Measurements from ENCODE around the gene SIK1.
"Not testable (repeated sequence)": the region's sequence is repeated elsewhere in the genome, so short reads cannot be mapped to it uniquely, and the experiment has no call there.

SIK1 gene

GRCh38 chr21:43439316-43440075 is 12.6 kb upstream of the SIK1 start:
- not testable (repeated sequence) for DNase-seq

GRCh38 chr21:43436272-43436671 is 9.3 kb upstream of the SIK1 start:
- DNase-seq = not testable (repeated sequence)

- not testable (repeated sequence) for DNase-seq
Measured at GRCh38 chr21:43433340-43434136, 6.6 kb upstream of the SIK1 start.

DNA sequence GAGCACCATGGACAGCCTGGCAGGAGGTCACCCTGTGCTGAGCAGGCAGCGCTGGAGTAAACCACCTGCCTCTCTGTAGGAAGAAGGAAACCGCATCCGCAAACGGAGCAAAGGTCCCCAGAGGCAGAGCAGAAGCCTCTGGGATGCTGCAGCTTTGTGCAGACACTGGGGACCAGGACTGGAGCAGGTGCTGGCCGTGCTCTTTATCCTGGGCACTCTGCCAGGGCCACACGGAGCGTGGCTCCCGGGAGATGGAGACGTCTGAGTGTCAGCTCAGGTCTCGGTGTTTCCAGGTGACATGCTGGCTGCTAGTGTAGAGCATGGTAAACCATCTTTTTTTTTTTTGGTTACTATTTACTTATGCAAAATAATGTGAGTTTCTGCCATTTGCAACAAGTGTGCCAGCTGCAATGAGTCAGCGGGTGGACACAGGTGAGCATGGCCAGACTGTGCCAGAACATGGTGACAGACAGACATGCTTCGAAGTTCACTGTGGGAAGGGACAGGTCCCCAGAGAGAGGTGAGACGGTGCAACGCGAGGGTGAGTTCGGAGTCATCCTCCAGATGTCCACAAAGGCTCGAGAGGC is 4.0 kb upstream of the SIK1 start:
- DNase-seq = not testable (repeated sequence)

GRCh38 chr21:43428964-43429363 is 2.0 kb upstream of the SIK1 start:
- not testable (repeated sequence) for DNase-seq

DNA sequence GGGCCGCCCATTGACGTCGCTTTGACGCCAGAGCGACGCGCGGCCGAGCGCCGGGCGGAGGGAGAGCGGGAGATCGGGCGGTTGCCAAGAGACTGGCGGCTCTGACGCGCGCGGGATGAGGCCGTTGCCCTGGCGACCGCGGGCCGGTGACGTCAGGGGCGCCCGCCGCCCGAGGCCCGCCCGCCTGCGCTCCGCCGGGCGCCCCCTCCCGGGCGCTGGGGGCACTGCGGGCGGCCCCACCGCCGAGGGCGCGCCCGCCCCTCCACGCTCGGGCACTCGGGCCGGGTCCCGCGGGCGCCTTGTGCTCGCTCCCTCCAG is 270 bp upstream of the SIK1 start:
- DNase-seq = not testable (repeated sequence)

DNA sequence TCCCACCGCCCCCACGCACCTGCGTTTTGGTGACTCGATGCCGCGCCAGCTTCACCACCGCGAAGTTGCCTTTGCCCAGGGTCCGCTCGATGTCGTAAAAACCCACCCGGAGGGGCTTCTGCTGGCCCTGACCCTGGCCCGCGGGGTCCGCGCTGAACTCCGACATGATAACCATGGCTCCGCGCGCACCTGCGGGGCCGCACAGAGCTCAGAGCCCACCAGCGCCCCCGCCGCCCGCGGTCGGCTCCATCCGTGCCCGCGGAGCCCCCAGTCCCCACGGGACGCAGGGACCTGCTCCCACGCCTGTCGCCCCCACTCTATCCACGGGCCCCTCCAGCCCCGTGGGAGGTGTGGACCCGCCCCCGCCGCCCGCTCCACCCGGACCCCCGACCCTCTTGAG is 927 bp downstream of the SIK1 start:
- DNase-seq = not testable (repeated sequence)

GRCh38 chr21:43419475-43419874 is 7.5 kb downstream of the SIK1 start:
- DNase-seq = not testable (repeated sequence)

DNA sequence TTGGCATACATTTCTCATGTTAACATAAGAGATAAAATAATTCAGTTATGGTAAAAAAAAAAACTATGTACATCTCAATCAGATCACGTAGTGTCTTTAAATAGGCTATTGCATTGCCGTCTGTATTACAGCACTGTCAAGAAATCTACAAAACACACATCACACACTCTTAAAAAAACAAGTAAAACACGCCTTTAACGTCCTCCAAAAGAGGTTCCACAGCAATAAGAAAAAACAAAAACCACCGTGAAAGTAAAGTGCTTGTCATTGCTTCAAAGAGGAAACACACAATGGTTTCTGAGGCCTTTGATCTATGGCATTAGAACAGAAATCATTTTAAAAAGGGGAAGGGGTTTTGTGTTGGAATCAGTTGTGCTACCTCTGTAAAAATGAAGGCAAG is 12.4 kb downstream of the SIK1 start:
- not testable (repeated sequence) for DNase-seq

GRCh38 chr21:43412020-43412788 is 14.7 kb downstream of the SIK1 start:
- not testable (repeated sequence) for DNase-seq

GRCh38 chr21:43410456-43411068 is 16.4 kb downstream of the SIK1 start:
- not testable (repeated sequence) for DNase-seq

- DNase-seq = not testable (repeated sequence)
Measured at GRCh38 chr21:43407139-43407538, 19.8 kb downstream of the SIK1 start.

GRCh38 chr21:43404450-43404849 is 22.5 kb downstream of the SIK1 start:
- DNase-seq = not testable (repeated sequence)

DNA sequence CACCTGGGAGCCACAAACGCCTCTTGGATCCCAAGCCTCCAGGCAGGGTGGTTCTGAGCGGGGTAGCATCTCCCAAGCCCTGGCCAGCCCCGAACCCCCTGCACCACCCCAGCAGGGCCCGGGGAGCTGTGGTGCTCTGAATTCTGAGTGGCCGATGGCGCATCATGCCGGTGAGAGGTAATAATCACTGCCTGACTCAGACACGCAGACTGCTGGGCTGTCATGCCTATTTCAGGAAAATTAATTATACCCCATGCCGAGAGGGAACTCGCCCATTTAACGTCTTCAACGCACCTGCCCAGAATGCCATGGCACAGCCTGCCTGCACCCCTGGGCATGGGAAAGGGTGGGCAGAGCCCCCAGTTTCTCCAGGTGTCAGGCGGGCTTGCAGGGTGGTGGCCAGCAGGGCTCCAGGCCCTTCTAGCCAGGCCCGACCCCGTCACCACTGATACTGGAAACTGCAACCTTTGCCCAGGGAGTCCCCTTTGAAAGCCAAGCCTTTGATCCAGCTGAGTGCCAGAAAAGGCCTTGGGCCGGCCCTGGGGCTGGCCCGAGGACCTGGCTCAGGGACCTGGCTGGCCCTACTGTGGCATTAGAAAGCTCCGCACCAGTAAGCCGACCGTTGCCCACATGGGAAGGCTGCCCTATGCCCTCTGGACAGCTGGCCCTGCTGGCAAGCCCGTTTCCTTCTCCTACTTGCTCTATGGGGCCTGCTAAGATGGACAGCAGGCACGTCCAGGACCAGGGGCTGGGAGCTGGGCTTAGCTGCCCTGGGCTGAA is 23.1 kb downstream of the SIK1 start:
- not testable (repeated sequence) for DNase-seq

DNA sequence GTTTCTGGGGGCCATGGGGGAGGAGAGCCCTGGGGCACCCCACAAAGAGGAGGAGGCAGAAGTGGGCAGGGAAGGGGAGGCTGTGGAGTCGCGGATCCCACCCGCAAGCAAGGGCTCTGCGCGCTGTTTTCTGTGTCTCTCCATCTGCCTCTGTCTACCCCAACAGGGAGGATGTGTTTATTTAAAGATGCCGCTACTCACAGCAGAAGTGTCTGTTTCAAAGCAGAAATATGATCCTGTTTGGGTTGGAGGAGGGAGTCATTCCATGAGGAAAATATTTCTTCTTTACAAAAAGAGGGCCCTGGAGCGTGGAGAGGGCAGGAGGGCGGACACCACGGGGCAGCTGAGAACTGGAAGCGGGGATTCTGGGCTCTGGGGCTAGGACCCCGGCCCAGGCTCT is 25.8 kb downstream of the SIK1 start:
- DNase-seq = not testable (repeated sequence)

GRCh38 chr21:43399595-43400015 is 27.3 kb downstream of the SIK1 start:
- DNase-seq = not testable (repeated sequence)

DNA sequence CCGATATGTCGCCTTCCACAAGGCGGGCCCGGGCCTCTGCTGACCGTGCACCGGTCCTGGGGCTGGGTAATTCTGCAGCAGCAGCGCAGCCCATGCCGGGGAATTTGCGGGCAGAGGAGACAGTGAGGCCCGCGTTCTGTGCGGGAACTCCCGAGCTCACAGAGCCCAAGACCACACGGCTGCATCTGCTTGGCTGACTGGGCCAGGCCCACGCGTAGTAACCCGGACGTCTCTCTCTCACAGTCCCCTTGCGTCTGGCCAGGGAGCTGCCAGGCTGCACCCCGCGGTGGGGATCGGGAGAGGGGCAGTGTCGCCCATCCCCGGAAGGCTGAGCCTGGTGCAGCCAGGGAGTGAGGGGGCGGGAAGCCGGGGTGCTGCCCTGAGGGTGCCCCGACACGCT is 27.8 kb downstream of the SIK1 start:
- DNase-seq = not testable (repeated sequence)

DNA sequence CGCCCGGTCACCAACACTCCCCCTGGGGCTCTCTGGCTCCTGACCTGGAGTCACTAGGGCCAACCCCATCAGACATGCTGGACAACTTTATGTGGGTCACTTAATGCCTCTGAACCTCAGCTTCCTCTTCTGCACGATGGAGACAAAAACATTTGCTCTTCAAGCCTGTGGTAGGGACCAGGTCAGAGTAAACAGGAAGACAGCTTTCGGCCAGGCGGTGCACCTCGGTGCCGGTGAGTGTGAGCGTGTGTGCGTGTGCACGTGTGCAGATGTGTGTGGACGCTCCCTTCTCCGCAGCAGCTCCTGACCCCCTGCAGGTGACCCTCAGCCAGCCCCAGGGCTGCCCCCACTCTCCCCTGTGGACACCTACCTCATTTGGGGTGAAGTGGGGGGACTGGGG is 28.4 kb downstream of the SIK1 start:
- DNase-seq = not testable (repeated sequence)

DNA sequence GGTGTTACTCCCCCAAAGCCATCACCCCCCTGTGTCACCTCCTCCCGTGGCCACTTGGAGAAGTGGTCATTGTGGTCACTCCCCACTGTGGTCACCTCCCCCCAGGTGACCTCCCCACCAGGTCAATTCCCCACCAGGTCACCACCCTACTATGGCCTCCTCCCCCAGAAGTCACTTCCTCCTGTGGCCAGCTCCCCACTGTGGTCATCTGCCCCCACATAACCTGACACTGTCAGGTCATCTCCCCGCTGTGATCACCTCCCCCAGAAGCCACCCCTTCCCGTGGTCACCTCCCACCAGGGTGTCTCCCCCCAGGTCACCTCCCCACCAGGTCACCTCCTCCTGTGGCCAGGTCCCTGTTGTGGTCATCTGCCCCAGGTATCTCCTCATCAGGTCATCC is 28.9 kb downstream of the SIK1 start:
- DNase-seq = not testable (repeated sequence)

- DNase-seq = not testable (repeated sequence)
Measured at GRCh38 chr21:43397439-43397808, 29.5 kb downstream of the SIK1 start.

DNA sequence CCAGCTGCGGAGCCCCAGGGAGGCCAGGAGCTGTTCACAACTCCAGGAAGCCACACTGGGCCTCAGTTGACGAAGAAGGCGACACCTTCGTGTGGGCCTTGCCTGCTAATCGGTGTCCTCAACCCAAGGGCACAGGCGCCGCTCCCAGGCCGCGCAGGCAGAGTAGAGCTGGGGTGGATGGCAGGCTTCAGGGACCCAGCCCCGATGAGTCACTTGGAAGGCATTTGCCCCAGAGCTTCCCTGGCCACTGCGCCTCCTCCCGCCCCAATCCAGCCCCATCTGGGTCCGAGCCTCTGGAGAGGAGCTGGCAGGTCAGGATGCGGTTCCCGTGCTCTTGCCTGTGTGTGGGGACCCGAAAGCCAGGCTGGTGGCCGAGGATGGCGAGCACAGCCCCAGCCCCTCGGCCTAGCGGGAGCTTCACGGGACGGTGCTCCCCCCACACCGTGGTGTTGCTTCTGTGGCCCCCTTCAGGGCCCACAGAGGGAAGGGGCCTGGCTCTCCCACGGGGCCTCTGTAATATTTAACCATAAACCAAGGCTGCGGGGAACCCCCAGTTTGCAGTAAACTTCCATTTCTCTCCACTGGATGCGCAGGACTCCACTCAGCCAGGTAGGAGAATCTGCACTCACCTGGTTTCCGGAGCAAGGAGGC is 30.0 kb downstream of the SIK1 start:
- DNase-seq = not testable (repeated sequence)
